GM12801 (cell line): ENCODE measurements around the gene ANKRD44.

Experiments
- TF ChIP-seq, protein P1 (sequence below): IDR thresholded peaks from one replicate; pipeline ENCODE4 v1.5.1; 2011; ENCODE audit warnings: control low read depth; ENCODE audit not compliant: insufficient read length; ENCODE audit errors: extremely low read depth

Gene ANKRD44

DNA sequence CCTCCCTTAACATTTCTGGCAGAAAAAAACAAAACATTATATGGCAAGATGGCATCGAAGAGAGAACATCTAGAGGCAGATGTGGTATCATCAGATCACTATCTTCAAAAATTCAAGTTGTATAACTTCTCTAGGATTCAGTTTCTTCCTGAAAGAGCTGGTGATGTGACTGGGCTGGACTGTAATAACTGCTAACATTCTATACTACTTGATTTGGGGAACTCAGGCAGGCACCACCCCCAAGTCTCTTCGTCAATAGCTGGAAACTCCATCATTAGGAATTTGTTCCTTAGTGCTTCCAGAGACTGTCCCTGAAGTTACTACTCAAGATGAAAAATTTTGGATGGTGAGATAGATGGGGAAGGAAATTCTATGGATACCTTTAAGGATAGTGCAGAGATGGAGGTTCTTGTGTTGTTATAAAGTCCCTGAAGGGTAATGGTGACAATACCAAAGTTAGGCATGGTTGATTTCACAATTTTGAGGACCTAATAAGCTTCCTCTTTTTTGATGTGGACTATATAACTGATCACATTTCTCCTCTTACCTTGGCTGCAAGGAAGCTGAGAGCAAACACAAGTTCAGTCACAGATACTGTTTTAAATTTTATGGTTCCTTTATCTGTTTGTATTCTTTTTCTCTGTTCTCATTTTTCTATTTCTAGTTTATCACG is 324.9 kb downstream of the ANKRD44 start:
- TF ChIP-seq, protein P1, sequence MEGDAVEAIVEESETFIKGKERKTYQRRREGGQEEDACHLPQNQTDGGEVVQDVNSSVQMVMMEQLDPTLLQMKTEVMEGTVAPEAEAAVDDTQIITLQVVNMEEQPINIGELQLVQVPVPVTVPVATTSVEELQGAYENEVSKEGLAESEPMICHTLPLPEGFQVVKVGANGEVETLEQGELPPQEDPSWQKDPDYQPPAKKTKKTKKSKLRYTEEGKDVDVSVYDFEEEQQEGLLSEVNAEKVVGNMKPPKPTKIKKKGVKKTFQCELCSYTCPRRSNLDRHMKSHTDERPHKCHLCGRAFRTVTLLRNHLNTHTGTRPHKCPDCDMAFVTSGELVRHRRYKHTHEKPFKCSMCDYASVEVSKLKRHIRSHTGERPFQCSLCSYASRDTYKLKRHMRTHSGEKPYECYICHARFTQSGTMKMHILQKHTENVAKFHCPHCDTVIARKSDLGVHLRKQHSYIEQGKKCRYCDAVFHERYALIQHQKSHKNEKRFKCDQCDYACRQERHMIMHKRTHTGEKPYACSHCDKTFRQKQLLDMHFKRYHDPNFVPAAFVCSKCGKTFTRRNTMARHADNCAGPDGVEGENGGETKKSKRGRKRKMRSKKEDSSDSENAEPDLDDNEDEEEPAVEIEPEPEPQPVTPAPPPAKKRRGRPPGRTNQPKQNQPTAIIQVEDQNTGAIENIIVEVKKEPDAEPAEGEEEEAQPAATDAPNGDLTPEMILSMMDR: no peak

DNA sequence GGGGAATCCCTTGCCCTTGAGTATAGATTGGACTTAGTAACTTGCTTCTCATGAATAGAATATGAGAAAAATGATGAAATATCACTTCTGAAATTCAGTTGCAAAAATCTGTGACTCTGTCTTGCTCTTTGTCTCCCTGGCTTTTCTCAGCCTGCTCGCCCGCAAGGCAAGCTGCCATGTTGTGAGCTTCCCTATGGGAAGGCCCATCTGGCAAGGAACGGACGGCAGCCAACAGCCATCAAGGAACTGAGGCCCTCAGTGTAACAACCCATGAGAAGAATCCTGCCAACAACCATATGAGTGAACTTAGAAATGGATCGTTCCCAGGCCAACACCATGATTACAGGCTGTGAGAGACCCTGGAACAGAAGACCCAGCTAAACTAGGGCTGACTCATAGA is 325.7 kb downstream of the ANKRD44 start:
- TF ChIP-seq, protein P1: no peak

DNA sequence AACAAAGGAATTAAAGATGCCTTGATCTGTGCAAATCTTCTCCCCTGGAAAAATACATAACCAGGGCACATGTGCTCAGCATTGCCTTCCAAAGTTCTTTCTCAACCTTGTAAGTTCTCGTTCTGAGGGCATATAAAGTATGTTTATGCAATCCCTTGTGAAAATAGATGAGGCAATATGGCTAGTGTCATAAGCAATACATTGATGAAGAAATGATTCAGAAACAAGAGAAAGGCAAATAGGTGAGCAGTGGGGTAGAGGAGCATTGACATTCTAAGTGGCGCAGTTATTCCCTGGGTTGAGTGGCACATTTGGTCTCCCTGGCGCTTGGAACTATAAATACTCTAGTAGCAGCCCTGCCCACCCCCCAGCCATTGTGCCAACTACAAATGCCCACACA is 326.6 kb downstream of the ANKRD44 start:
- TF ChIP-seq, protein P1: no peak

DNA sequence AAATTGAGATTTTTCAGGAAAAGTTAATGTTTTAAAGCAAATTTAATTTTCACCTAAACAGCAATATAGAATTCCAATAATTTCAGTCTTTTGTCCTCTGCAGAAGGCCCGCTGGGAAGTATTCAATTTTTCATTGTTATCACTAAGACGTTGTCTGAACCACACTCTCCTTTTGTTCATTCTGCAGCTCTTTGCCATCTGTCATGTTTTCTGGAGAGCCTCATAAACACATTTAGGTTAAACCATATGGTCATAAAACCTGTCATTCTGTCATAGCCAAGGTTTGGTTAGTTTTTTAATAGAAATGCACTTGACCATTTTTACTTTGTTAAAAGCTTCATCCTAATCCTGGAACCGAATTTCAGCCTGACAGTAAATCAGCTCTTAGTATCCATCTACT is 330.1 kb downstream of the ANKRD44 start:
- TF ChIP-seq, protein P1: no peak

DNA sequence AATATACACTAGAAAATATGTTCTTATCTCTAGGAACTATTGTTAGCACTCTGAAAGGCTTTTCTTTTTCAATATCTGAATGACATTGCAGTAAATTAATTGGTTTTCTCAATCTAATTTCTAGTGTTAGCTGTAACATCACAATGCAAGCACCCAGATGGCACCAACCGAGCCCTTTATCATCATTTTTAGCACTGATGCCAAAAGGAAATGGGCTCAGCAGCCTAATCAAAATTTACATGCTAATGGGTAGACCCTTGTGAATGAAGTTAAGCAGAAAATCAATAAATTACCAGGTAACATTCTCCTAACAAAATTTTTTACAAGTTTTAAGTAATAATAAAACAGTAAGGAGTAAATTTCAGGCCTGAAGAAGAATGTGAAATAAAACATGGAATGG is 330.6 kb downstream of the ANKRD44 start:
- TF ChIP-seq, protein P1: no peak

DNA sequence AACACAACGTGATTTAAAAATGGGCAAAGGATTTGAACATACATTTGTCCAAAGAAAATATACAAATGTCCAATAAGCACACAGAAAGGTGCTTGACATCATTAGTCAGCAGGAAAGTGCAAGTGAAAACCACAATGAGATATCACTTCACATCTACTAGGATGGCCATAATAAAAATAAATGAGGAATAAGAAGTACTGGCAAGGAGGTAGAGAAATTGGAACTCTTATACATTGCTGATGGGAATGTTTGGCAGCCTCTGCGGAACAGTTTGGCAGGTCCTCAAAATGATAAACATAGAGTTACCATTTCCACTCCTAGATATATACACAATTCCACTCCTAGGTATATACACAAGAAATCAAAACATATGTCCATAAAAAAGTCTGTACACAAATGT is 333.1 kb downstream of the ANKRD44 start:
- TF ChIP-seq, protein P1: no peak

DNA sequence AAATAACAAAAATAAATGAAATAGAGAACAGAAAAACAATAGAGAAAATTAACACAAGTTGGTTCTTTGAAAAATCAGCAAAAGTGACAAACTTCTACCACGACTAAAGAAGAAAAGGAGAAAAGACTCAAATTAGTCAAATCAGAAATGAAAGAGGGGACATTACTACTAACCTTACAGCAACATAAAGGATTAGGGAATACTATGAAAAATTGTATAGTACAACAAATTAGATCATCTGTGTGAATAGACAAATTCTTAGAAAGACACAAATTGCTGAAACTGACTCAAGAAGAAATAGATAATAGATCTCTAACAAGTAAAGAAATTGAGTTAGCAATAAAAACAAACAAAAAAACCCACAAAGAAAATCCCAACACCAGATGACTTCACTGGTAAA is 335.6 kb downstream of the ANKRD44 start:
- TF ChIP-seq, protein P1: no peak
